Pons (tissue), 1 donor: ENCODE results near the gene ZFPM1.

Experiments used
- DNase-seq: peaks from one replicate; pipeline ENCODE4 v3.0.0-alpha.2; 2016; ENCODE audit warnings: low spot score

The ZFPM1 gene

GRCh38 chr16:88497561-88498462 is 44.7 kb downstream of the ZFPM1 start:
- no peak for DNase-seq

- DNase-seq, result no peak
These were observed 45.6 kb downstream of the ZFPM1 start for GRCh38 chr16:88498576-88499208.

GRCh38 chr16:88499292-88499691 is 46.2 kb downstream of the ZFPM1 start:
- DNase-seq, result no peak

GRCh38 chr16:88499836-88500251 is 46.8 kb downstream of the ZFPM1 start:
- no peak for DNase-seq

- no peak for DNase-seq
These were observed 47.2 kb downstream of the ZFPM1 start for GRCh38 chr16:88500255-88500661.

GRCh38 chr16:88502371-88502770 is 49.3 kb downstream of the ZFPM1 start:
- DNase-seq, result no peak

- DNase-seq, result no peak
These were observed 49.7 kb downstream of the ZFPM1 start for GRCh38 chr16:88502776-88503280.

- no peak for DNase-seq
These were observed 50.3 kb downstream of the ZFPM1 start for GRCh38 chr16:88503374-88503770.

- DNase-seq, result no peak
These were observed 50.9 kb downstream of the ZFPM1 start for GRCh38 chr16:88503771-88504488.

- DNase-seq, result no peak
These were observed 51.7 kb downstream of the ZFPM1 start for GRCh38 chr16:88504489-88505404.

GRCh38 chr16:88505405-88506082 is 52.5 kb downstream of the ZFPM1 start:
- DNase-seq, result no peak

GRCh38 chr16:88506723-88507122 is 53.6 kb downstream of the ZFPM1 start:
- DNase-seq, result no peak

GRCh38 chr16:88507231-88507743 is 54.2 kb downstream of the ZFPM1 start:
- no peak for DNase-seq

GRCh38 chr16:88508376-88508867 is 55.3 kb downstream of the ZFPM1 start:
- no peak for DNase-seq

GRCh38 chr16:88508868-88509748 is 56.0 kb downstream of the ZFPM1 start:
- DNase-seq, result no peak

- no peak for DNase-seq
These were observed 56.6 kb downstream of the ZFPM1 start for GRCh38 chr16:88509749-88510069.

GRCh38 chr16:88510091-88510994 is 57.3 kb downstream of the ZFPM1 start:
- DNase-seq, result no peak

GRCh38 chr16:88511060-88511459 is 58.0 kb downstream of the ZFPM1 start:
- DNase-seq, result no peak
